Adipocyte (in vitro differentiated cells): ENCODE results near the gene NRDC.
A peak's percentile ranks its signal among the peaks of the same experiment; 100 is the strongest.

Experiments
- DNase-seq: peaks from one replicate; pipeline ENCODE4 v3.0.0-alpha.2; 2015; ENCODE audit warnings: low read depth
- H3K27me3 ChIP-seq: replicated peaks from 2 replicates; pipeline ENCODE4 v1.7.0; 2013; ENCODE audit warnings: mild to moderate bottlenecking, low read length, moderate library complexity; ENCODE audit not compliant: control insufficient read depth, insufficient read depth
- H3K36me3 ChIP-seq: 2 replicates; pipeline ENCODE4 v1.7.0; 2013; ENCODE audit warnings: low read length, mild to moderate bottlenecking, moderate library complexity; ENCODE audit not compliant: control insufficient read depth, insufficient read depth, severe bottlenecking
- H3K4me1 ChIP-seq: 2 replicates; pipeline ENCODE4 v1.7.0; 2013; ENCODE audit warnings: mild to moderate bottlenecking, low read length, moderate library complexity; ENCODE audit not compliant: control insufficient read depth, insufficient read depth
- H3K4me3 ChIP-seq: 2 replicates; pipeline ENCODE4 v1.7.0; 2013; ENCODE audit warnings: mild to moderate bottlenecking, low read length, moderate library complexity
- H3K9ac ChIP-seq: 2 replicates; pipeline ENCODE4 v1.7.0; 2013; ENCODE audit warnings: mild to moderate bottlenecking, low read length, moderate library complexity
- H3K9me3 ChIP-seq: 2 replicates; pipeline ENCODE4 v1.7.0; 2013; ENCODE audit warnings: mild to moderate bottlenecking, low read length, moderate library complexity; ENCODE audit not compliant: control insufficient read depth

NRDC gene

GRCh38 chr1:51859333-51859732 is 19.2 kb downstream of the NRDC start:
- Histone ChIP-seq H3K4me1 (no peaks in the 10 kb centered on the region), H3K9ac (no peak overlapping the region), H3K27me3 (no peaks in the 10 kb centered on the region), H3K4me3 (no peak overlapping the region), H3K36me3 (peaks cover 28% of the 10 kb centered on the region), H3K9me3 (no peaks in the 10 kb centered on the region)
- no peak for DNase-seq

- DNase-seq = no peak
- H3K27me3 ChIP-seq = no peaks in the 10 kb centered on the region
- H3K9ac ChIP-seq = no peak overlapping the region
- no peaks in the 10 kb centered on the region for H3K9me3 ChIP-seq
- H3K4me3 ChIP-seq = no peak overlapping the region
- peaks cover under 1% of the 10 kb centered on the region for H3K4me1 ChIP-seq
- peaks cover 25% of the 10 kb centered on the region for H3K36me3 ChIP-seq
Observed at GRCh38 chr1:51858892-51859291, 19.6 kb downstream of the NRDC start.

- H3K4me1 ChIP-seq = peaks cover 6% of the 10 kb centered on the region
- H3K27me3 ChIP-seq = no peaks in the 10 kb centered on the region
- no peak overlapping the region for H3K9ac ChIP-seq
- H3K36me3 ChIP-seq = peaks cover 16% of the 10 kb centered on the region
- H3K4me3 ChIP-seq = no peak overlapping the region
- DNase-seq = no peak
- no peaks in the 10 kb centered on the region for H3K9me3 ChIP-seq
Observed at GRCh38 chr1:51856745-51857144, 21.8 kb downstream of the NRDC start.

GRCh38 chr1:51855624-51856023 is 22.9 kb downstream of the NRDC start:
- peaks cover 14% of the 10 kb centered on the region for H3K36me3 ChIP-seq
- peaks cover 6% of the 10 kb centered on the region for H3K4me1 ChIP-seq
- no peaks in the 10 kb centered on the region for H3K27me3 ChIP-seq

GRCh38 chr1:51853360-51853759 is 25.2 kb downstream of the NRDC start:
- DNase-seq = no peak
- Histone ChIP-seq H3K4me3 (no peak overlapping the region), H3K9me3 (no peaks in the 10 kb centered on the region), H3K27me3 (no peaks in the 10 kb centered on the region), H3K4me1 (peaks cover 6% of the 10 kb centered on the region), H3K9ac (no peak overlapping the region), H3K36me3 (peaks cover 14% of the 10 kb centered on the region)

More at GRCh38 chr1:51855624-51856023, 22.9 kb downstream of the NRDC start:
- no peak for DNase-seq
- H3K9ac ChIP-seq = no peak overlapping the region
- H3K9me3 ChIP-seq = no peaks in the 10 kb centered on the region
- no peak overlapping the region for H3K4me3 ChIP-seq

- Histone ChIP-seq H3K27me3 (no peaks in the 10 kb centered on the region), H3K36me3 (peaks cover 14% of the 10 kb centered on the region), H3K9me3 (no peaks in the 10 kb centered on the region), H3K9ac (no peak overlapping the region), H3K4me3 (no peak overlapping the region), H3K4me1 (peaks cover 6% of the 10 kb centered on the region)
- no peak for DNase-seq
Observed at GRCh38 chr1:51851882-51852396, 26.6 kb downstream of the NRDC start.

GRCh38 chr1:51850420-51851223 is 27.9 kb downstream of the NRDC start:
- no peak overlapping the region for H3K4me3 ChIP-seq
- H3K36me3 ChIP-seq = peaks cover 21% of the 10 kb centered on the region
- DNase-seq = no peak
- no peak overlapping the region for H3K9ac ChIP-seq
- H3K27me3 ChIP-seq = no peaks in the 10 kb centered on the region
- no peaks in the 10 kb centered on the region for H3K9me3 ChIP-seq
- H3K4me1 ChIP-seq = peaks cover 6% of the 10 kb centered on the region

- no peaks in the 10 kb centered on the region for H3K9me3 ChIP-seq
- no peak overlapping the region for H3K4me3 ChIP-seq
- H3K36me3 ChIP-seq = peaks cover 13% of the 10 kb centered on the region
- no peaks in the 10 kb centered on the region for H3K27me3 ChIP-seq
- H3K9ac ChIP-seq = no peak overlapping the region
- no peak for DNase-seq
- no peaks in the 10 kb centered on the region for H3K4me1 ChIP-seq
Observed at GRCh38 chr1:51847294-51847920, 31.1 kb downstream of the NRDC start.

GRCh38 chr1:51843948-51844347 is 34.6 kb downstream of the NRDC start:
- no peaks in the 10 kb centered on the region for H3K4me1 ChIP-seq
- DNase-seq = no peak

GRCh38 chr1:51842261-51842660 is 36.3 kb downstream of the NRDC start:
- Histone ChIP-seq H3K9ac (no peak overlapping the region), H3K27me3 (no peaks in the 10 kb centered on the region), H3K9me3 (no peaks in the 10 kb centered on the region), H3K36me3 (peaks cover 42% of the 10 kb centered on the region), H3K4me1 (no peaks in the 10 kb centered on the region), H3K4me3 (no peak overlapping the region)
- peak; percentile 29 for DNase-seq

More at GRCh38 chr1:51843948-51844347, 34.6 kb downstream of the NRDC start:
- Histone ChIP-seq H3K4me3 (no peak overlapping the region), H3K9ac (no peak overlapping the region), H3K27me3 (no peaks in the 10 kb centered on the region), H3K36me3 (peaks cover 26% of the 10 kb centered on the region), H3K9me3 (no peaks in the 10 kb centered on the region)

- H3K4me3 ChIP-seq = no peak overlapping the region
- H3K9ac ChIP-seq = no peak overlapping the region
- DNase-seq = no peak
- peaks cover 46% of the 10 kb centered on the region for H3K36me3 ChIP-seq
- H3K4me1 ChIP-seq = no peaks in the 10 kb centered on the region
- H3K27me3 ChIP-seq = no peaks in the 10 kb centered on the region
- H3K9me3 ChIP-seq = no peaks in the 10 kb centered on the region
Observed at GRCh38 chr1:51840743-51841461, 37.6 kb downstream of the NRDC start.
